Stimulated activated CD4-positive, alpha-beta T cell treated with anti-CD3 and anti-CD28 coated beads, Interleukin-4, amount 100 ng/mL, for 48 hours (primary cell): ENCODE data around the gene REC114.

Source experiments
- DNase-seq, 2 donors: peaks; one replicate each; pipeline ENCODE4 v3.0.0-alpha.2; 2020; ENCODE audit warnings: low read depth in 2 of 2

Gene REC114

GRCh38 chr15:73604477-73604876 lies 161.5 kb downstream of the REC114 start:
- DNase-seq = no peak

GRCh38 chr15:73605759-73606436 lies 162.9 kb downstream of the REC114 start:
- no peak for DNase-seq

- no peak for DNase-seq
These were observed 164.4 kb downstream of the REC114 start for GRCh38 chr15:73607405-73607804.

GRCh38 chr15:73607843-73608242 lies 164.9 kb downstream of the REC114 start:
- DNase-seq = no peak

- no peak for DNase-seq
These were observed 165.5 kb downstream of the REC114 start for GRCh38 chr15:73608475-73608874.

GRCh38 chr15:73608941-73609340 lies 166.0 kb downstream of the REC114 start:
- DNase-seq = no peak
